MG63 (cell line): ENCODE measurements around the gene BHLHA15. TPM values are rescaled to one million over a fixed set of nuclear protein-coding genes. Genes with fewer than 3 reads are reported as not detected.
A peak's percentile ranks its signal among the peaks of the same experiment; 100 is the strongest.

Source experiments
- DNase-seq: peaks from one replicate; pipeline ENCODE4 v3.0.0-alpha.2; 2020
- H3K27me3 ChIP-seq: fragments of 250-450 bp; sonication (Bioruptor Pico); 2 replicates; pipeline ENCODE4 v1.5.1; 2020; ENCODE audit warnings: mild to moderate bottlenecking, moderate library complexity
- H3K36me3 ChIP-seq: fragments of 250-450 bp; sonication (Bioruptor Pico); 2 replicates; pipeline ENCODE4 v1.5.1; 2020; ENCODE audit warnings: mild to moderate bottlenecking, moderate library complexity
- H3K4me3 ChIP-seq: fragments of 250-450 bp; sonication (Bioruptor Pico); 2 replicates; pipeline ENCODE4 v1.5.1; 2020; ENCODE audit warnings: mild to moderate bottlenecking, moderate library complexity
- H3K9me3 ChIP-seq: fragments of 250-450 bp; sonication (Bioruptor Pico); 2 replicates; pipeline ENCODE4 v1.5.1; 2020; ENCODE audit warnings: mild to moderate bottlenecking, moderate library complexity
- total RNA-seq: library from RNA; depleted of rRNA; stranded (reverse); fragments of >200 nt; shearing (Covaris generic); gene quantifications from 2 replicates; pipeline ENCODE4 v1.2.3, GENCODE V29; 2014; ENCODE audit warnings: low replicate concordance

Gene BHLHA15
- total RNA-seq, 1 experiment from 2014 or later, result not detected

GRCh38 chr7:98178762-98179490 lies 32.3 kb upstream of the BHLHA15 start:
- no peaks in the 10 kb centered on the region for H3K36me3 ChIP-seq
- no peak overlapping the region for H3K4me3 ChIP-seq
- no peak for DNase-seq
- H3K27me3 ChIP-seq, result no peaks in the 10 kb centered on the region
- H3K9me3 ChIP-seq, result no peaks in the 10 kb centered on the region

GRCh38 chr7:98180751-98181150 lies 30.5 kb upstream of the BHLHA15 start:
- no peak overlapping the region for H3K4me3 ChIP-seq

GRCh38 chr7:98185101-98185500 lies 26.1 kb upstream of the BHLHA15 start:
- no peak for DNase-seq
- no peaks in the 10 kb centered on the region for H3K36me3 ChIP-seq
- no peak overlapping the region for H3K4me3 ChIP-seq
- no peaks in the 10 kb centered on the region for H3K9me3 ChIP-seq
- no peaks in the 10 kb centered on the region for H3K27me3 ChIP-seq

More at GRCh38 chr7:98180751-98181150, 30.5 kb upstream of the BHLHA15 start:
- no peaks in the 10 kb centered on the region for H3K36me3 ChIP-seq
- H3K9me3 ChIP-seq, result no peaks in the 10 kb centered on the region
- DNase-seq, result no peak
- no peaks in the 10 kb centered on the region for H3K27me3 ChIP-seq

GRCh38 chr7:98186452-98187137 lies 24.6 kb upstream of the BHLHA15 start:
- no peaks in the 10 kb centered on the region for H3K36me3 ChIP-seq

GRCh38 chr7:98187138-98187502 lies 24.1 kb upstream of the BHLHA15 start:
- Histone ChIP-seq H3K36me3 (no peaks in the 10 kb centered on the region), H3K4me3 (no peak overlapping the region), H3K9me3 (no peaks in the 10 kb centered on the region), H3K27me3 (no peaks in the 10 kb centered on the region)
- no peak for DNase-seq

More at GRCh38 chr7:98186452-98187137, 24.6 kb upstream of the BHLHA15 start:
- H3K9me3 ChIP-seq, result no peaks in the 10 kb centered on the region
- H3K27me3 ChIP-seq, result no peaks in the 10 kb centered on the region
- peak; percentile 52 for DNase-seq
- H3K4me3 ChIP-seq, result peak overlapping the region; percentile 1; the same call in 1 of the 2 replicates

GRCh38 chr7:98189559-98189958 lies 21.7 kb upstream of the BHLHA15 start:
- H3K36me3 ChIP-seq, result no peaks in the 10 kb centered on the region

GRCh38 chr7:98191668-98192431 lies 19.4 kb upstream of the BHLHA15 start:
- no peak for DNase-seq
- no peaks in the 10 kb centered on the region for H3K27me3 ChIP-seq
- no peaks in the 10 kb centered on the region for H3K36me3 ChIP-seq
- H3K4me3 ChIP-seq, result no peak overlapping the region
- no peaks in the 10 kb centered on the region for H3K9me3 ChIP-seq

More at GRCh38 chr7:98189559-98189958, 21.7 kb upstream of the BHLHA15 start:
- Histone ChIP-seq H3K9me3 (no peaks in the 10 kb centered on the region), H3K4me3 (no peak overlapping the region), H3K27me3 (no peaks in the 10 kb centered on the region)
- DNase-seq, result no peak

GRCh38 chr7:98192781-98193457 lies 18.3 kb upstream of the BHLHA15 start:
- no peaks in the 10 kb centered on the region for H3K27me3 ChIP-seq
- H3K36me3 ChIP-seq, result no peaks in the 10 kb centered on the region
- no peak overlapping the region for H3K4me3 ChIP-seq
- no peaks in the 10 kb centered on the region for H3K9me3 ChIP-seq
- DNase-seq, result no peak

GRCh38 chr7:98193474-98194180 lies 17.6 kb upstream of the BHLHA15 start:
- H3K36me3 ChIP-seq, result no peaks in the 10 kb centered on the region
- H3K9me3 ChIP-seq, result no peaks in the 10 kb centered on the region
- H3K4me3 ChIP-seq, result no peak overlapping the region
- no peaks in the 10 kb centered on the region for H3K27me3 ChIP-seq
- no peak for DNase-seq

- H3K4me3 ChIP-seq, result no peak overlapping the region
Observed at GRCh38 chr7:98194186-98194585, 17.1 kb upstream of the BHLHA15 start.

GRCh38 chr7:98194672-98195457 lies 16.4 kb upstream of the BHLHA15 start:
- Histone ChIP-seq H3K36me3 (no peaks in the 10 kb centered on the region), H3K27me3 (no peaks in the 10 kb centered on the region), H3K9me3 (no peaks in the 10 kb centered on the region), H3K4me3 (no peak overlapping the region)
- DNase-seq, result no peak

More at GRCh38 chr7:98194186-98194585, 17.1 kb upstream of the BHLHA15 start:
- Histone ChIP-seq H3K27me3 (no peaks in the 10 kb centered on the region), H3K9me3 (no peaks in the 10 kb centered on the region), H3K36me3 (no peaks in the 10 kb centered on the region)
- DNase-seq, result no peak

GRCh38 chr7:98196706-98197605 lies 14.3 kb upstream of the BHLHA15 start:
- no peak overlapping the region for H3K4me3 ChIP-seq
- DNase-seq, result no peak
- H3K27me3 ChIP-seq, result no peaks in the 10 kb centered on the region

GRCh38 chr7:98199131-98199530 lies 12.1 kb upstream of the BHLHA15 start:
- no peaks in the 10 kb centered on the region for H3K27me3 ChIP-seq
- DNase-seq, result no peak
- H3K36me3 ChIP-seq, result no peaks in the 10 kb centered on the region
- no peaks in the 10 kb centered on the region for H3K9me3 ChIP-seq
- no peak overlapping the region for H3K4me3 ChIP-seq

More at GRCh38 chr7:98196706-98197605, 14.3 kb upstream of the BHLHA15 start:
- Histone ChIP-seq H3K36me3 (no peaks in the 10 kb centered on the region), H3K9me3 (no peaks in the 10 kb centered on the region)

- Histone ChIP-seq H3K9me3 (no peaks in the 10 kb centered on the region), H3K36me3 (no peaks in the 10 kb centered on the region), H3K27me3 (no peaks in the 10 kb centered on the region), H3K4me3 (no peak overlapping the region)
- no peak for DNase-seq
Observed at GRCh38 chr7:98200364-98200763, 10.9 kb upstream of the BHLHA15 start.
